ENCODE data around the gene DENND5B. TPM values are rescaled to one million over a fixed set of nuclear protein-coding genes. Genes with fewer than 3 reads are reported as not detected.

DENND5B gene
- total and polyA plus RNA-seq, 10 of the 15 experiments (the other 5 are each of a cell fraction or from before 2014, with no cell fraction given) = 0.39 to 32.5 (median 20.6) TPM

DNA sequence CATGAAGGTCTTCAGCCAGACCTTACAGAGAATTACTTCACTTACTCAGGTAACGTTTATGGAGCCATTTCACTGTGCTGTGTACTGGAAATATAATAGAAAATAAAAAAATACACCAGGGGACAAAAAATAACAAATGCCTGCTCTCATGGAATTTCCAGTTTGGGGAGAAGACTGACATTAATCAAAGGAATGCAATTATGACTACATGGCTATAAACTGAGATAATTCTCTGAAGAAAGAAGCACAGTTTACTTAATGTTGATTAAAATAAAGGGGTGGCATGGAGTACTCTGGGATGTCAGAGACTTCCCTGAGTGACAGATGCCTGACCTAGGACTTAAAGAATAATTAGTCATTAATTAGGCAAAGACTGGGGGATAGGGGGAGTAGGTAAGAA lies 59.0 kb downstream of the DENND5B start:
- ATAC-seq (no peak), DNase-seq (ENCODE audit: low read depth, low spot score) (no peak), FAIRE-seq (no peak)
- H3K4me3 ChIP-seq = no peak overlapping the region
- H3K36me3 ChIP-seq (ENCODE audit: control insufficient read depth in 2 of 2, insufficient read depth in 2 of 2, low read length in 1 of 2) = no peaks in the 10 kb centered on the region
- H3K79me2 ChIP-seq (ENCODE audit: control insufficient read depth, insufficient read depth, low read length) = peaks cover 48% of the 10 kb centered on the region
- H3K4me1 ChIP-seq (ENCODE audit: control insufficient read depth, insufficient read depth, low read length) = no peaks in the 10 kb centered on the region
- no peaks in the 10 kb centered on the region for H3K9me3 ChIP-seq (replicated peaks; ENCODE audit: control insufficient read depth, insufficient read depth, low read length)
- ChIA-PET SMC1A (ENCODE audit: uncharacterized antibody, unreplicated experiment) (no interaction called here), POLR2A (no interaction called here), RAD21 (ENCODE audit: unreplicated experiment) (no interaction called here), CTCF (no interaction called here)
- no TSS peak for BruUV-seq (replicated peaks)
- no peak overlapping the region for H2AFZ ChIP-seq (ENCODE audit: control insufficient read depth, low read depth, low read length)
- 52% methylated on average over 1 of the region's 1 CpG for WGBS (ENCODE audit: insufficient coverage, insufficient replicate concordance, low lambda C conversion rate, missing lambda C conversion rate)
- H3K9ac ChIP-seq (ENCODE audit: control insufficient read depth, insufficient read depth, low read length) = no peak overlapping the region
- H4K20me1 ChIP-seq (ENCODE audit: control insufficient read depth, insufficient read depth) = no peaks in the 10 kb centered on the region
- no peak overlapping the region for H3K27ac ChIP-seq (ENCODE audit: control insufficient read depth, insufficient read depth)
- H3K27me3 ChIP-seq (replicated peaks in 1 of 2; ENCODE audit: control insufficient read depth in 2 of 2, insufficient read depth in 2 of 2, low read length in 1 of 2) = no peaks in the 10 kb centered on the region
- TF ChIP-seq ZNF622 (IDR thresholded peaks at IDR 0.05) (no peak), SP1 (IDR thresholded peaks at IDR 0.05; ENCODE audit: low read depth, low read length) (no peak), NFYB (IDR thresholded peaks at IDR 0.05; ENCODE audit: insufficient read depth, low read depth, low read length) (no peak), ETV6 (conservative IDR thresholded peaks at IDR 0.05 in 1 of 2, IDR thresholded peaks at IDR 0.05 in 1 of 2; ENCODE audit: borderline replicate concordance in 1 of 2, low read depth in 1 of 2) (no peak), SPI1 (IDR thresholded peaks at IDR 0.05; ENCODE audit: borderline replicate concordance, insufficient read depth, low read depth, low read length) (no peak), SMC3 (IDR thresholded peaks at IDR 0.05; ENCODE audit: borderline replicate concordance, low read length) (no peak)
- TF ChIP-seq, protein P1, sequence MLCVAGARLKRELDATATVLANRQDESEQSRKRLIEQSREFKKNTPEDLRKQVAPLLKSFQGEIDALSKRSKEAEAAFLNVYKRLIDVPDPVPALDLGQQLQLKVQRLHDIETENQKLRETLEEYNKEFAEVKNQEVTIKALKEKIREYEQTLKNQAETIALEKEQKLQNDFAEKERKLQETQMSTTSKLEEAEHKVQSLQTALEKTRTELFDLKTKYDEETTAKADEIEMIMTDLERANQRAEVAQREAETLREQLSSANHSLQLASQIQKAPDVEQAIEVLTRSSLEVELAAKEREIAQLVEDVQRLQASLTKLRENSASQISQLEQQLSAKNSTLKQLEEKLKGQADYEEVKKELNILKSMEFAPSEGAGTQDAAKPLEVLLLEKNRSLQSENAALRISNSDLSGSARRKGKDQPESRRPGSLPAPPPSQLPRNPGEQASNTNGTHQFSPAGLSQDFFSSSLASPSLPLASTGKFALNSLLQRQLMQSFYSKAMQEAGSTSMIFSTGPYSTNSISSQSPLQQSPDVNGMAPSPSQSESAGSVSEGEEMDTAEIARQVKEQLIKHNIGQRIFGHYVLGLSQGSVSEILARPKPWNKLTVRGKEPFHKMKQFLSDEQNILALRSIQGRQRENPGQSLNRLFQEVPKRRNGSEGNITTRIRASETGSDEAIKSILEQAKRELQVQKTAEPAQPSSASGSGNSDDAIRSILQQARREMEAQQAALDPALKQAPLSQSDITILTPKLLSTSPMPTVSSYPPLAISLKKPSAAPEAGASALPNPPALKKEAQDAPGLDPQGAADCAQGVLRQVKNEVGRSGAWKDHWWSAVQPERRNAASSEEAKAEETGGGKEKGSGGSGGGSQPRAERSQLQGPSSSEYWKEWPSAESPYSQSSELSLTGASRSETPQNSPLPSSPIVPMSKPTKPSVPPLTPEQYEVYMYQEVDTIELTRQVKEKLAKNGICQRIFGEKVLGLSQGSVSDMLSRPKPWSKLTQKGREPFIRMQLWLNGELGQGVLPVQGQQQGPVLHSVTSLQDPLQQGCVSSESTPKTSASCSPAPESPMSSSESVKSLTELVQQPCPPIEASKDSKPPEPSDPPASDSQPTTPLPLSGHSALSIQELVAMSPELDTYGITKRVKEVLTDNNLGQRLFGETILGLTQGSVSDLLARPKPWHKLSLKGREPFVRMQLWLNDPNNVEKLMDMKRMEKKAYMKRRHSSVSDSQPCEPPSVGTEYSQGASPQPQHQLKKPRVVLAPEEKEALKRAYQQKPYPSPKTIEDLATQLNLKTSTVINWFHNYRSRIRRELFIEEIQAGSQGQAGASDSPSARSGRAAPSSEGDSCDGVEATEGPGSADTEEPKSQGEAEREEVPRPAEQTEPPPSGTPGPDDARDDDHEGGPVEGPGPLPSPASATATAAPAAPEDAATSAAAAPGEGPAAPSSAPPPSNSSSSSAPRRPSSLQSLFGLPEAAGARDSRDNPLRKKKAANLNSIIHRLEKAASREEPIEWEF (IDR thresholded peaks at IDR 0.05; ENCODE audit: insufficient replicate concordance, low read depth, low read length) = no peak
- TF ChIP-seq, protein P2, sequence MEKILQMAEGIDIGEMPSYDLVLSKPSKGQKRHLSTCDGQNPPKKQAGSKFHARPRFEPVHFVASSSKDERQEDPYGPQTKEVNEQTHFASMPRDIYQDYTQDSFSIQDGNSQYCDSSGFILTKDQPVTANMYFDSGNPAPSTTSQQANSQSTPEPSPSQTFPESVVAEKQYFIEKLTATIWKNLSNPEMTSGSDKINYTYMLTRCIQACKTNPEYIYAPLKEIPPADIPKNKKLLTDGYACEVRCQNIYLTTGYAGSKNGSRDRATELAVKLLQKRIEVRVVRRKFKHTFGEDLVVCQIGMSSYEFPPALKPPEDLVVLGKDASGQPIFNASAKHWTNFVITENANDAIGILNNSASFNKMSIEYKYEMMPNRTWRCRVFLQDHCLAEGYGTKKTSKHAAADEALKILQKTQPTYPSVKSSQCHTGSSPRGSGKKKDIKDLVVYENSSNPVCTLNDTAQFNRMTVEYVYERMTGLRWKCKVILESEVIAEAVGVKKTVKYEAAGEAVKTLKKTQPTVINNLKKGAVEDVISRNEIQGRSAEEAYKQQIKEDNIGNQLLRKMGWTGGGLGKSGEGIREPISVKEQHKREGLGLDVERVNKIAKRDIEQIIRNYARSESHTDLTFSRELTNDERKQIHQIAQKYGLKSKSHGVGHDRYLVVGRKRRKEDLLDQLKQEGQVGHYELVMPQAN (conservative IDR thresholded peaks at IDR 0.05) = no peak
- in situ Hi-C loops (cut with MboI) = no loop called here
- intact Hi-C loops (cut with micrococcal nuclease; ENCODE audit: unreplicated experiment) = no loop called here
- no peak overlapping the region for H3K4me2 ChIP-seq (ENCODE audit: control insufficient read depth, insufficient read depth)

All from GM12878 (cell line).